ENCODE results near the gene TMEM92.
"Not testable (repeated sequence)": the region's sequence is repeated elsewhere in the genome, so short reads cannot be mapped to it uniquely, and the experiment has no call there.

The TMEM92 gene

GRCh38 chr17:50297407-50297865 is 23.2 kb downstream of the TMEM92 start:
- no peaks in the 10 kb centered on the region for H3K9me3 Mint-ChIP-seq
- H3K36me3 Mint-ChIP-seq (ENCODE audit: low read depth) = no peaks in the 10 kb centered on the region
- H3K27me3 Mint-ChIP-seq (ENCODE audit: low read depth, poor library complexity) = peaks cover 10% of the 10 kb centered on the region
- peak overlapping the region; percentile 75 for H3K27ac Mint-ChIP-seq
- peaks cover 36% of the 10 kb centered on the region for H3K4me1 Mint-ChIP-seq
- peak; percentile 87 for DNase-seq
- peak; percentile 98 for TF ChIP-seq CTCF (IDR thresholded peaks at IDR 0.05)
- no peak overlapping the region for H3K4me3 Mint-ChIP-seq

- Mint-ChIP-seq H3K4me3 (no peak overlapping the region), H3K36me3 (ENCODE audit: low read depth) (no peaks in the 10 kb centered on the region), H3K27me3 (ENCODE audit: low read depth, poor library complexity) (peaks cover 10% of the 10 kb centered on the region), H3K9me3 (no peaks in the 10 kb centered on the region), H3K27ac (no peak overlapping the region), H3K4me1 (peaks cover 42% of the 10 kb centered on the region)
- DNase-seq = no peak
- no peak for TF ChIP-seq CTCF (IDR thresholded peaks at IDR 0.05)
These were observed 23.8 kb downstream of the TMEM92 start for GRCh38 chr17:50298018-50298417.

GRCh38 chr17:50299776-50300175 is 25.5 kb downstream of the TMEM92 start:
- TF ChIP-seq CTCF (IDR thresholded peaks at IDR 0.05) = no peak
- DNase-seq = no peak
- no peak overlapping the region for H3K27ac Mint-ChIP-seq
- no peaks in the 10 kb centered on the region for H3K36me3 Mint-ChIP-seq (ENCODE audit: low read depth)
- H3K4me3 Mint-ChIP-seq = no peak overlapping the region
- H3K9me3 Mint-ChIP-seq = no peaks in the 10 kb centered on the region
- H3K27me3 Mint-ChIP-seq (ENCODE audit: low read depth, poor library complexity) = peaks cover 10% of the 10 kb centered on the region
- peaks cover 56% of the 10 kb centered on the region for H3K4me1 Mint-ChIP-seq

- not testable (repeated sequence) for H3K36me3 Mint-ChIP-seq (ENCODE audit: low read depth); DNase-seq; H3K27ac Mint-ChIP-seq; H3K9me3 Mint-ChIP-seq; H3K4me3 Mint-ChIP-seq
- Mint-ChIP-seq H3K27me3 (ENCODE audit: low read depth, poor library complexity) (peaks cover 10% of the 10 kb centered on the region), H3K4me1 (peaks cover 64% of the 10 kb centered on the region)
These were observed 26.6 kb downstream of the TMEM92 start for GRCh38 chr17:50300824-50301223.

- H3K27ac Mint-ChIP-seq = no peak overlapping the region
- TF ChIP-seq CTCF (IDR thresholded peaks at IDR 0.05) = no peak
- DNase-seq = no peak
- H3K4me3 Mint-ChIP-seq = no peak overlapping the region
- H3K4me1 Mint-ChIP-seq = peaks cover 72% of the 10 kb centered on the region
- H3K36me3 Mint-ChIP-seq (ENCODE audit: low read depth) = no peaks in the 10 kb centered on the region
- H3K27me3 Mint-ChIP-seq (ENCODE audit: low read depth, poor library complexity) = peaks cover 10% of the 10 kb centered on the region
- H3K9me3 Mint-ChIP-seq = no peaks in the 10 kb centered on the region
These were observed 27.8 kb downstream of the TMEM92 start for GRCh38 chr17:50301891-50302584.

GRCh38 chr17:50303051-50303450 is 28.8 kb downstream of the TMEM92 start:
- Mint-ChIP-seq H3K36me3 (ENCODE audit: low read depth) (no peaks in the 10 kb centered on the region), H3K4me3 (no peak overlapping the region), H3K9me3 (peaks cover 4% of the 10 kb centered on the region), H3K4me1 (peaks cover 62% of the 10 kb centered on the region), H3K27me3 (ENCODE audit: low read depth, poor library complexity) (peaks cover 10% of the 10 kb centered on the region), H3K27ac (no peak overlapping the region)
- no peak for TF ChIP-seq CTCF (IDR thresholded peaks at IDR 0.05)
- no peak for DNase-seq
